Measurements from ENCODE around the gene IRF2BP2. TPM values are rescaled to one million over a fixed set of nuclear protein-coding genes. Genes with fewer than 3 reads are reported as not detected.

Gene IRF2BP2
- total and polyA plus RNA-seq, 2 of the 13 experiments (the other 11 are each of a cell fraction or from before 2014, with no cell fraction given) = 140 to 147 TPM

DNA sequence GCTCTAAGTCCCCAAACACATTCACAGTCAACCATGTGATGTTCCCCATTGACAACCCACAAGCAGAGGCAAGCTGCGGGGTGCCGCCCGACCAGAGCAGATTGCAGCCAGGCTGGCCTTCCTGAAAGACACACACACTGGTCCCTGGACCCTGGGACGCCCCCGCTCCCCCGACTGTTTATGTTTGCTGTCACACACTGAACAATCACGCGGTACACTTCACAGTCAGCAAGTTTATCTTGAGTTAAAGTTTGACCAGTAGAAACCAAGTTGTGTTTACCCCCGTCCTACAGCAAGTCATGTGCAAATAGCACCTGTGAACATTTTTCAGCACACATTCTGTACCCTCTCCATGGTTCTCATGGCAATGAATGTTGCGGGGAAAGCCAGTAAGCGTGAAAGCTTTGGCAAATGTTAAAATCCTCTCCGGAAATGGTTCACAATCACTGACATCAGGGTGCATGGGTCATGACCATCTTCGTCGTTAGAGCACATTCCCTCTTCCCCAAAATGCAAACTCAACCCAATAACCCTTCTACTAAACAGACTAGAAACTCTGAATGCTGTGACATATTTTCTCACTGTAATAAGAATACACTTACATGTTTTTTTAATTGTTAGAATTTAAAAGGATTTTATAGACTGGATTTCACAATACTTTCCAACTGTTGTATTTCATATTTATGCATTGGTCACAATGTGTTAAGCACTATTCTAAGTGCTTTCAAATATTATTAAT lies 33.3 kb upstream of the IRF2BP2 start (continued):
- TF ChIP-seq ADNP (CRISPR knock-in tag; IDR thresholded peaks at IDR 0.05) = no peak
- TF ChIP-seq RBFOX2 (IDR thresholded peaks at IDR 0.05; ENCODE audit: low read depth, low read length) = peak; percentile 64
- TF ChIP-seq, protein P1, sequence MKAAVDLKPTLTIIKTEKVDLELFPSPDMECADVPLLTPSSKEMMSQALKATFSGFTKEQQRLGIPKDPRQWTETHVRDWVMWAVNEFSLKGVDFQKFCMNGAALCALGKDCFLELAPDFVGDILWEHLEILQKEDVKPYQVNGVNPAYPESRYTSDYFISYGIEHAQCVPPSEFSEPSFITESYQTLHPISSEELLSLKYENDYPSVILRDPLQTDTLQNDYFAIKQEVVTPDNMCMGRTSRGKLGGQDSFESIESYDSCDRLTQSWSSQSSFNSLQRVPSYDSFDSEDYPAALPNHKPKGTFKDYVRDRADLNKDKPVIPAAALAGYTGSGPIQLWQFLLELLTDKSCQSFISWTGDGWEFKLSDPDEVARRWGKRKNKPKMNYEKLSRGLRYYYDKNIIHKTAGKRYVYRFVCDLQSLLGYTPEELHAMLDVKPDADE (CRISPR knock-in tag; IDR thresholded peaks at IDR 0.05) = no peak
- TF ChIP-seq, protein P2, sequence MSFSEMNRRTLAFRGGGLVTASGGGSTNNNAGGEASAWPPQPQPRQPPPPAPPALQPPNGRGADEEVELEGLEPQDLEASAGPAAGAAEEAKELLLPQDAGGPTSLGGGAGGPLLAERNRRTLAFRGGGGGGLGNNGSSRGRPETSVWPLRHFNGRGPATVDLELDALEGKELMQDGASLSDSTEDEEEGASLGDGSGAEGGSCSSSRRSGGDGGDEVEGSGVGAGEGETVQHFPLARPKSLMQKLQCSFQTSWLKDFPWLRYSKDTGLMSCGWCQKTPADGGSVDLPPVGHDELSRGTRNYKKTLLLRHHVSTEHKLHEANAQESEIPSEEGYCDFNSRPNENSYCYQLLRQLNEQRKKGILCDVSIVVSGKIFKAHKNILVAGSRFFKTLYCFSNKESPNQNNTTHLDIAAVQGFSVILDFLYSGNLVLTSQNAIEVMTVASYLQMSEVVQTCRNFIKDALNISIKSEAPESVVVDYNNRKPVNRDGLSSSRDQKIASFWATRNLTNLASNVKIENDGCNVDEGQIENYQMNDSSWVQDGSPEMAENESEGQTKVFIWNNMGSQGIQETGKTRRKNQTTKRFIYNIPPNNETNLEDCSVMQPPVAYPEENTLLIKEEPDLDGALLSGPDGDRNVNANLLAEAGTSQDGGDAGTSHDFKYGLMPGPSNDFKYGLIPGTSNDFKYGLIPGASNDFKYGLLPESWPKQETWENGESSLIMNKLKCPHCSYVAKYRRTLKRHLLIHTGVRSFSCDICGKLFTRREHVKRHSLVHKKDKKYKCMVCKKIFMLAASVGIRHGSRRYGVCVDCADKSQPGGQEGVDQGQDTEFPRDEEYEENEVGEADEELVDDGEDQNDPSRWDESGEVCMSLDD (CRISPR knock-in tag; IDR thresholded peaks at IDR 0.05; ENCODE audit: borderline replicate concordance) = 0 out of 2 replicates have a peak, but pooled peaks have one; percentile 64
- no peak for TF ChIP-seq ZNF713 (CRISPR knock-in tag; IDR thresholded peaks at IDR 0.05)
- peak; percentile 92; the same call in 1 of the 2 replicates for TF ChIP-seq ZNF275 (CRISPR knock-in tag; IDR thresholded peaks at IDR 0.05; ENCODE audit: borderline replicate concordance)
- TF ChIP-seq GPBP1L1 (CRISPR knock-in tag; IDR thresholded peaks at IDR 0.05) = no peak
- peak; percentile 99 for TF ChIP-seq ZBTB20 (CRISPR knock-in tag; IDR thresholded peaks at IDR 0.05; ENCODE audit: borderline replicate concordance, low read depth)
- TF ChIP-seq PRDM10 (CRISPR knock-in tag; IDR thresholded peaks at IDR 0.05; ENCODE audit: low read depth) = peak; percentile 94
- peak; percentile 92 for TF ChIP-seq ARNT2 (CRISPR knock-in tag; IDR thresholded peaks at IDR 0.05; ENCODE audit: low read depth)
- TF ChIP-seq MATR3 (CRISPR knock-in tag; IDR thresholded peaks at IDR 0.05) = no peak
- TF ChIP-seq MBD4 (IDR thresholded peaks at IDR 0.05; ENCODE audit: borderline replicate concordance, low read length) = peak; percentile 42; the same call in 1 of the 2 replicates
- peak; percentile 50; the same call in 1 of the 2 replicates for TF ChIP-seq ZFX (CRISPR knock-in tag; IDR thresholded peaks at IDR 0.05; ENCODE audit: low read depth)
- TF ChIP-seq, protein P3, sequence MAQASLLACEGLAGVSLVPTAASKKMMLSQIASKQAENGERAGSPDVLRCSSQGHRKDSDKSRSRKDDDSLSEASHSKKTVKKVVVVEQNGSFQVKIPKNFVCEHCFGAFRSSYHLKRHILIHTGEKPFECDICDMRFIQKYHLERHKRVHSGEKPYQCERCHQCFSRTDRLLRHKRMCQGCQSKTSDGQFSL (CRISPR knock-in tag; IDR thresholded peaks at IDR 0.05) = no peak; the same call in 1 of the 2 replicates
- no peak for TF ChIP-seq ZNF773 (CRISPR knock-in tag; IDR thresholded peaks at IDR 0.05; ENCODE audit: borderline replicate concordance)
- TF ChIP-seq ZNF235 (CRISPR knock-in tag; IDR thresholded peaks at IDR 0.05; ENCODE audit: borderline replicate concordance) = peak; percentile 49; the same call in 1 of the 2 replicates
- TF ChIP-seq ZNF34 (CRISPR knock-in tag; IDR thresholded peaks at IDR 0.05; ENCODE audit: borderline replicate concordance) = no peak

Data from HepG2 (cell line).